HG02642 (cell line): ENCODE measurements around the gene BIN2.
"Not testable (repeated sequence)": the region's sequence is repeated elsewhere in the genome, so short reads cannot be mapped to it uniquely, and the experiment has no call there.

ENCODE experiments used
- ATAC-seq: cut with Tn5 transposase; IDR thresholded peaks from one replicate; pipeline ENCODE4 v1.9.1; 2021; ENCODE audit warnings: mild to moderate bottlenecking; ENCODE audit not compliant: unreplicated experiment, poor library complexity

The BIN2 gene

GRCh38 chr12:51348116-51348515, 24.1 kb upstream of the BIN2 start:
- ATAC-seq: no peak

- ATAC-seq: no peak
These were observed 22.6 kb upstream of the BIN2 start, which contains the start of gene CELA1 for GRCh38 chr12:51346581-51346980. Gene CELA1 (minus strand): TSS chr12:51346679. CDS start chr12:51346638, 41 bp downstream.

- no peak for ATAC-seq
These were observed 21.7 kb upstream of the BIN2 start for GRCh38 chr12:51345681-51346080.

DNA sequence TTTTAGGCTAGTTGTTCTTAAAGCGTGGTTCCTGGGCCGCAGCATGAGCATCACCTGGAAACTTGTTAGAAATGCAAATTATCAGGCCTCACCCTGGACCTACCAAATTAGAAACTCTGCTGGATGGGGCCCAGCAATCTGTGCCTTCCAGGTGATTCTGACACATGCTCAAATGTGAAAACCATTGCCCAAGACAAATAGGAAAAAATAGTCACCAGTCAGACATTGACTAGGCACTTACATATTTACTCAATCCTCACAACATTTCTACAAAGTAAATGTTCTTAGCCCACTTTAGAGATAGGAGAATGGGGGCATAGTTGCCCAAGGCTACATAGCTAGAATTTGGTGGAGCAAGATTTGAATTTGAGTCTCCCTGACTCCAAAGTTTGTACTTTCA, 19.2 kb upstream of the BIN2 start:
- ATAC-seq: no peak

- ATAC-seq: no peak
These were observed 18.4 kb upstream of the BIN2 start for GRCh38 chr12:51342416-51342815.

DNA sequence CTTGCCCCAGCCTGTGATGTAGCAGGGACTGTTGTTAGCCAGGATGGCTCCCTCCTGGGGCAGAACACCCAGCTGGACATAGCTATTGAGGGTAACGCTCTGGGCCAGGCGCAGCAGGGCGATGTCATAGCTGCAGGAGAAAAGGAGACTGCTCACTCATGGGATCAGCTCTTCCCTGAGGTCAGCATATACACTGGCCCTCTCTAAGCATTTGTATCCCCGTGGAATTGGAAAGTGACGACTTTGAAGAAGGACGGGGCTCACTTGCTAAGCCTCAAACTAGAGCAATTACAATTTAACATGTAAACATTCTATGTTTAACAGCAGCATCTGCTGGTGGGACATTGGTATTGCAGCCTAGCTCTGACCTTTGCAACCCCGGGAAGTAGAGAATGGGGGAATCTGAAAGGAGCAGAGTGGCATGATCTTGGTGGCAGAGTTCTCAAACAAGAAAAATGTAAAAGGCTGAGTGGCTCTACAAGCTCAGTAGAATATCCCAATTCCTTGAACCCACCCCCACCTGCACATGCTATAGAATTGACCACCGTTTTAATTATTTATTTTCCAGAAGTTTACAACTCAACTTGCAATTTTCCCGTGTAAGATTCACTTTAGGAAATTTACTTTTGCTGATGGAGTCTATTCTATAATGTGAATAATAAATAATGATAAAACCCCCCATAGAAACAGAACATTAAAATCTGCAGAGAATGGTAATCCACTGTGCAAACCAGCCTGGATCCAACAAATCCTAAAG, 17.5 kb upstream of the BIN2 start:
- ATAC-seq: no peak

DNA sequence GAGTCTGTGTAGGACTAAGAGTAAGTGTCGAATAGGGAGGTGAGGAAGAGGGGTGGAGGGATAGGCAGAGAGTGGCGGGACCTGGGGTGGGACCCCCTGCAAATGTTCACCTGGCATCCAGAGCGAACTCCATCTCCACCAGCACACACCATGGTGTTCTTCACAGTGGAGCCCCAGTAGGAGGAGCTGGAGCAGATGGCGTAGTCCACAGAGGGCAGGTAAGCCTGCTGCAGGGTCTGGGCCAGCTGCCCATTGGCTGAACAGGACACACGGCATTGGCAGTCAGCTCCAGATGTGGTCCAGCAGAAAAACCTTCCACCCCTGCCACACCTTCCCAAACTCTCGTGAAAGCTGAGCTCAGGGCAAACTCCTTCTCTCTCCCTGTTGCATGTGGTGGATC, 15.8 kb upstream of the BIN2 start:
- no peak for ATAC-seq

DNA sequence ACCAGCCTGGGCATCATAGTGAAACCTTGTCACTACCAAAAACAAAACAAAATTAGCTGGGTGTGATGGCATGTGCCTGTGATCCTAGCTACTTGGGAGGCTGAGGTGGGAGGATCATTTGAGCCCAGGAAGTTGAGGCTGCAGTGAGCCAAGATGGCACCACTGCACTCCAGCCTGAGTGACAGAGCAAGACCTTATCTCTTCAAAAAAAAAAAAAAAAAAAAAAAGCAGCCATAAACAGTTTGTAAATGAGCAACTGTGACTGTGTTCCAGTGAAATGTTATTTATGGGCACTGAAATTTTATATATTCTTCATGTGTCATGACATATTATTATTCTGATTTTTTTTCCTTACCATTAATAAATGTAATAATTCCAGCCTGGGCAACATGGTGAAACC, 13.4 kb upstream of the BIN2 start:
- not testable (repeated sequence) for ATAC-seq

- no peak for ATAC-seq
These were observed 12.0 kb upstream of the BIN2 start for GRCh38 chr12:51335931-51336330.

- ATAC-seq: no peak
These were observed 10.8 kb upstream of the BIN2 start for GRCh38 chr12:51334764-51335163.

GRCh38 chr12:51333536-51333935, 9.6 kb upstream of the BIN2 start:
- ATAC-seq: no peak

- no peak for ATAC-seq
These were observed 6.2 kb upstream of the BIN2 start for GRCh38 chr12:51330186-51330585.

GRCh38 chr12:51329742-51330141, 5.8 kb upstream of the BIN2 start:
- no peak for ATAC-seq

DNA sequence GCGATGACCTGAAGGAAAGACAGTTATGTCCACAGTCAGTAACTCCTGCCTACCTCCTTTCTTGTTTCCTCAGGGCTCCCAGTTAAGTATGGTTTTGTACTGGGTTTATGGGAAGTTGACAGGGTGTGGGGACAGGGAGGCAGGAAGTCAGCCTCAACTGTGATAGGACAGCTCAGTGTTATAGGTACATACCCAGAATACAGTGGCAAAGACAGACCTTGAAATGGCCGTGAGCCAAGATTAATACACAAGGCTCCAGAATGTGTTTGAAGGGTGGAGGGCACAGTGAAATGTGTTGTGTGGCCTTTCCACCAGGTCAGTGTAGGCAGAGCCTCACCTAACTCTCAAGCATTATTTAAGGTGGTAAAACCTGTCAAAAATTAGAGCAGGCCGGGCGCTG, 4.6 kb upstream of the BIN2 start:
- no peak for ATAC-seq

GRCh38 chr12:51326698-51327439, 2.9 kb upstream of the BIN2 start:
- ATAC-seq: peak; percentile 34

DNA sequence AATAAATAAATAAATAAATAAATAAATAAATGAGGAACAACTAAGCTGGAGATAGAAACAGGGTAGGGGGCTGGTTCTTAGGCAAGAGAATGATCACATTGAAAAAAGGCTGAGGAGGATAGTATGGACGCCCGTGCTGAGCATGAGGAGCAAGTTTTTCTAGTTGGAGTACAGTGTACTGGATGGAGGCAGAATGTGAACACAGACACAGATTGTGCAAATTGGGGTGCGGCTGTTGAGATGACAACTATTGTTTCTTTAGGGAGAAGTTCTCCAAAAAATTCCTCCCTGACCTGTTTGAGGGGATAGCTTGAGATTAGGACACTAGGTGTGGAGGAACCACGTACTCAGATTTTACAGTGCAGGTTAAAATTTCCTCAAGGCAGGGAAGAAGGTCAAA, 979 bp upstream of the BIN2 start:
- no peak for ATAC-seq

DNA sequence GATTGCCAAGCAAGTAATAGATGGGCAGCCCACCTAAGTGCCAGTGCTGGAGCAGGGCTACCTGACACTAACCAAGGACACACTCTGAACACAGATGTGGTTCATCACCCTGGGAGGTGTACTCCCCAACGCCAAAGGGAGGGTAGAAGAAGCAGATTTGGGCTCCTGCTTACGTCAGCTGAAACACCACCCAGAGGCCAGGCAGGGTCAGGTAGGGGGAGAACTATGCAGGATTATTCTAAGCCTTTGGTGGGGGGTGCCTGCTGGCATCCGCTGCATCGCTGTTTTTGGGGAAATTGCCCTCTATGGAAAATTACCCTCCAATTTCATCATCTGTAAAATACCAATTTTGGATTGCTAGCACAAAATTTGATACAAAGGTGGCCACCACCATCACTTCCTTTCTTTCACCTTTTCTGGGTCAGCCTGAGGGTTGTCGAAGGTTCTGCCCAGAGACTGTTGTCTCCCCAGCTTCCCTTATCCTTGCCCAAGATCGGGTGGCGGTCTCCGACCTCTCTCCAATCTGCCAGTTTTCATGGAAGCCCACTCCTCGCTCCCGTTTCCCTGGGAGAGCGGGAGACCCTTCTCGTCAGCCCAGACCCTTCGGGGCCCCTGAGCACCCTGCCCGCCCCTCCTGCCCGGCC, 535 bp downstream of the BIN2 start:
- ATAC-seq: peak; percentile 17

DNA sequence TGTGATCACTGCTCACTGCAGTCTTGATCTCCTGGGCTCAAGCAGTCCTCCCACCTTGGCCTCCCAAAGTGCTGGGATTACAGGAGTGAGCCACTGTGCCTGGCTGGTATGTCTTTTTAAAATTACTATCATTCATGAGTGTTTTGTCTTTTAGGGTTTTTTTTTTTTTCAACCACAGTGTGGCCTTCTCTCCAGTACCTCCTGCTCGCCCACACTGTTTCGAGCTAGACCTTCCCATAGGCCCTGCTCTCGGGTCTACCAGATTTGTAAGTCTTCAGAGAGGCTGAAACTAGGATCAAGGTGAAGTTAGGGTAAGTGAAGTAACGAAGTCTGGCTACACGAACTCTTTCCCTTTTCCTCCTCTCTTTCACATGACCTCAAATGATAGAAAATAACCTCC, 1.5 kb downstream of the BIN2 start:
- ATAC-seq: no peak

GRCh38 chr12:51321882-51322281, 2.1 kb downstream of the BIN2 start:
- ATAC-seq: no peak

GRCh38 chr12:51320695-51321320, 3.2 kb downstream of the BIN2 start:
- no peak for ATAC-seq

- ATAC-seq: no peak
These were observed 3.7 kb downstream of the BIN2 start for GRCh38 chr12:51320311-51320694.
